ENCODE results near the gene AP2A2. TPM values are rescaled to one million over a fixed set of nuclear protein-coding genes. Genes with fewer than 3 reads are reported as not detected.

Gene AP2A2
- polyA plus RNA-seq, 1 experiment, result 76.5 TPM

DNA sequence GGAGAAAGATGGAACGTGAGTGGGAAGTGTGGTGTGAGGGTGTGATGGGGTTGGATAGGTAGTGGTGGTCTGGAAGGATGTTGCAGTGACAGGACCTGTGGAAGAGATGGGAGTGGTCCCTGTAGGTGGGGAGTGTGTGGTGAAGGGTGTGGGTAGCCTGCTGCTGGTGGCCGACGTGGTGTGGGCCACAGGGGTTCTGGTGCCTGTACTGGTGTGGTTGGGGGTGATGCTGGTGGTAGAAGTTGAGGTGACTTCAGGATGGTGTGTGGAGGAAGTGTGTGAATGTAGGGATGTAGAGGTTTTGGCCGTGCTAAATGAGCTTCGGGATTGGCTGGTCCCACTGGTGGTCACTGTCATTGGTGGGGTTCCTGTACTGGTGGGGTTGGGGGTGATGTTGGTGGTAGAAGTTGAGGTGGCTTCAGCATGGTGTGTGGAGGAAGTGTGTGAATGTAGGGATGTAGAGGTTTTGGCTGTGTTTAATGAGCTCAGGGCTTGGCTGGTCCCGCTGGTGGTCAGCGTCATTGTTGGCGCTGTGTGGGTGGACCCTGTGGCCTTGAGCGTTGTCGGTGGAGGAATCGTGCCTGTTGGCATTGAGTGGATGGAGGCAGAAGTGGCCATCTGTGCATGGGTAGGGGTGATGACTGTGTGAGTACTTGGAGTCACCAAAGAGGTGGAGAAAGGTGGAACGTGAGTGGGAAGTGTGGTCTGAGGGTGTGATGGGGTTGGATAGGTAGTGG, 91.8 kb downstream of the AP2A2 start:
- CTCF ChIA-PET, result interaction anchor here (1.0 kb wide), 1 partner anchor 10 kb away, joined by 3 read pairs; no protein-coding TSS in a partner anchor
- Histone ChIP-seq H3K4me3 (ENCODE audit: low read depth, low read length) (no peak overlapping the region), H3K36me3 (ENCODE audit: control insufficient read depth, insufficient read depth, low read length) (peaks cover 6% of the 10 kb centered on the region), H3K27me3 (ENCODE audit: control insufficient read depth, insufficient read depth, low read length) (no peaks in the 10 kb centered on the region)
- TF ChIP-seq, protein P1, sequence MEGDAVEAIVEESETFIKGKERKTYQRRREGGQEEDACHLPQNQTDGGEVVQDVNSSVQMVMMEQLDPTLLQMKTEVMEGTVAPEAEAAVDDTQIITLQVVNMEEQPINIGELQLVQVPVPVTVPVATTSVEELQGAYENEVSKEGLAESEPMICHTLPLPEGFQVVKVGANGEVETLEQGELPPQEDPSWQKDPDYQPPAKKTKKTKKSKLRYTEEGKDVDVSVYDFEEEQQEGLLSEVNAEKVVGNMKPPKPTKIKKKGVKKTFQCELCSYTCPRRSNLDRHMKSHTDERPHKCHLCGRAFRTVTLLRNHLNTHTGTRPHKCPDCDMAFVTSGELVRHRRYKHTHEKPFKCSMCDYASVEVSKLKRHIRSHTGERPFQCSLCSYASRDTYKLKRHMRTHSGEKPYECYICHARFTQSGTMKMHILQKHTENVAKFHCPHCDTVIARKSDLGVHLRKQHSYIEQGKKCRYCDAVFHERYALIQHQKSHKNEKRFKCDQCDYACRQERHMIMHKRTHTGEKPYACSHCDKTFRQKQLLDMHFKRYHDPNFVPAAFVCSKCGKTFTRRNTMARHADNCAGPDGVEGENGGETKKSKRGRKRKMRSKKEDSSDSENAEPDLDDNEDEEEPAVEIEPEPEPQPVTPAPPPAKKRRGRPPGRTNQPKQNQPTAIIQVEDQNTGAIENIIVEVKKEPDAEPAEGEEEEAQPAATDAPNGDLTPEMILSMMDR (IDR thresholded peaks at IDR 0.05; ENCODE audit: insufficient read depth, low read depth, low read length), result no peak
- POLR2A ChIA-PET, result no interaction called here
- DNase-seq (ENCODE audit: low read depth), result no peak

- DNase-seq (ENCODE audit: low read depth), result no peak
- TF ChIP-seq, protein P1 (IDR thresholded peaks at IDR 0.05; ENCODE audit: insufficient read depth, low read depth, low read length), result no peak
- POLR2A ChIA-PET, result no interaction called here
- H3K4me3 ChIP-seq (ENCODE audit: low read depth, low read length), result no peak overlapping the region
- H3K36me3 ChIP-seq (ENCODE audit: control insufficient read depth, insufficient read depth, low read length), result peaks cover 1% of the 10 kb centered on the region
- CTCF ChIA-PET, result interaction anchor here (1.0 kb wide), 1 partner anchor 10 kb away, joined by 3 read pairs; no protein-coding TSS in a partner anchor
- H3K27me3 ChIP-seq (ENCODE audit: control insufficient read depth, insufficient read depth, low read length), result no peaks in the 10 kb centered on the region
These were observed 92.4 kb downstream of the AP2A2 start for GRCh38 chr11:1018091-1018490.

GRCh38 chr11:1019321-1019910, 93.7 kb downstream of the AP2A2 start:
- CTCF ChIA-PET, result interaction anchor here (1.3 kb wide), 2 partner anchors 11 to 32 kb away, joined by 3 read pairs; no protein-coding TSS in a partner anchor
- H3K4me3 ChIP-seq (ENCODE audit: low read depth, low read length), result no peak overlapping the region
- H3K27me3 ChIP-seq (ENCODE audit: control insufficient read depth, insufficient read depth, low read length), result no peaks in the 10 kb centered on the region
- H3K36me3 ChIP-seq (ENCODE audit: control insufficient read depth, insufficient read depth, low read length), result no peaks in the 10 kb centered on the region
- no peak for DNase-seq (ENCODE audit: low read depth)
- TF ChIP-seq, protein P1 (IDR thresholded peaks at IDR 0.05; ENCODE audit: insufficient read depth, low read depth, low read length), result no peak
- POLR2A ChIA-PET, result no interaction called here

DNA sequence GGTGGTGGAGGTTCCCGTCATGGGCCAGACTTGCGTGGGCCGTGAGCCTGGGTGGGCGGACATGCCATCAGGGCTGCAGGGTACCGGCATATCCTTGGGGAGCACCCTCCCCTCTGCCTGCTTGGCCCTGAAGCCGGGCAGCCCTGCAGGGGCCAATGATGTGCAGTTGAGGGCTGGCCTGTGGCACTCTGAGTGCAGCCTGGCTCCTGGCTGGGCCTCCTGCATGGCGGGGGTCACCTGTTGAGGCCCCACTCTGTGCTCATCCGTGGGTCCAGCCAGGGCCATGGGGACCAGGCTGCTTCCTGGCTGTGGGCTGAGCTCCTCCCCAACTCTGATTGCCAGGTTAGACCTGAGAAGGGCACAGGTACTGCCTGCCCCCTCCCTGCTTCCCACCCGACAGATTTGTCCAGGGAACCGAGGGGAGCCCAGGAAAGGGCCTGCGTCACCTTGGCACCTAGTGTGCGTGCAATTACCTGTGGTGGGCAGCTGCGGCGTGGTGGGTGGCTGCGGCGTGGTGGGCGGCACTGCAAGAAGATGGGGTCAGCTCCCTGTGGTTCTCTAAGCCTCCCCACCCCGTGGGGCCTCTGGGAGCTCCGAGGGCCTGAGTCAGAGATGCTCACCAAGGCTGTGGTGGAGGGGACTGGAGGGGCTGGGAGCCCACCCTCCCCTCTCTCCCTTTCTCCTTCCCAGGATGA, 94.7 kb downstream of the AP2A2 start:
- Histone ChIP-seq H3K36me3 (ENCODE audit: control insufficient read depth, insufficient read depth, low read length) (no peaks in the 10 kb centered on the region), H3K27me3 (ENCODE audit: control insufficient read depth, insufficient read depth, low read length) (no peaks in the 10 kb centered on the region), H3K4me3 (ENCODE audit: low read depth, low read length) (no peak overlapping the region)
- DNase-seq (ENCODE audit: low read depth), result no peak
- TF ChIP-seq, protein P1 (IDR thresholded peaks at IDR 0.05; ENCODE audit: insufficient read depth, low read depth, low read length), result no peak
- ChIA-PET POLR2A (no interaction called here), CTCF (interaction anchor here (1.3 kb wide), 1 partner anchor 31 kb away, joined by 3 read pairs; no protein-coding TSS in a partner anchor)

DNA sequence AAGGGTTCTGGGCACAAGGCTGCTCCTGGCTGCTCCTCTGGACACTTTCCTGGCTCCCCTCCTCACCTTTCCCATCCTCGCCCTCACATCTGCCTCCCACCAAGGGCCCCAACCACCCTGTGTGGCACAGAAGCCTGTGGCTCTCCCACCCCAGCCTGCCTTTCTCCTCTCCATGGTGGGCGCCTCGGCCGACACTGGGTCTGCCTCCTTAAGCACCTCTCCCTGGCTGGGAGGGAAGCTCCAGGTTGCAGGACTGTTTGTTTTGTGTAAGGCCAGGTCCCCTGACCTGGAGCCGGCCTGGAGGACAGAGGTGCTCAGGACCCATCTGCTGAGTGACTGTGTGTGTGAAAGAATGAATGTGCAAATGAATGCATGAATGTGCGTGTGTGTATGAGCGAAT, 96.7 kb downstream of the AP2A2 start:
- POLR2A ChIA-PET, result no interaction called here
- Histone ChIP-seq H3K27me3 (ENCODE audit: control insufficient read depth, insufficient read depth, low read length) (no peaks in the 10 kb centered on the region), H3K36me3 (ENCODE audit: control insufficient read depth, insufficient read depth, low read length) (no peaks in the 10 kb centered on the region), H3K4me3 (ENCODE audit: low read depth, low read length) (no peak overlapping the region)
- no peak for DNase-seq (ENCODE audit: low read depth)
- TF ChIP-seq, protein P1 (IDR thresholded peaks at IDR 0.05; ENCODE audit: insufficient read depth, low read depth, low read length), result no peak
- CTCF ChIA-PET, result no interaction called here

Data from BJ (cell line).